Keratinocyte (primary cell): ENCODE measurements around the gene CUX1. TPM values are rescaled to one million over a fixed set of nuclear protein-coding genes. Genes with fewer than 3 reads are reported as not detected.

Experiments
- DNase-seq: peaks from one replicate; pipeline ENCODE4 v3.0.0-alpha.2; 2011; ENCODE audit warnings: low read depth, missing footprints, low spot score
- FAIRE-seq: peaks from 2 replicates; lab custom pipeline; 2011; peaks lifted over from hg19 to GRCh38; lab: Jason Lieb, UNC
- H2AFZ ChIP-seq: 2 replicates; pipeline ENCODE4 v1.6.0; 2012; ENCODE audit warnings: low read length, control low read depth, inconsistent platforms; ENCODE audit not compliant: control insufficient read depth
- H3K27ac ChIP-seq: 2 replicates; pipeline ENCODE4 v1.5.1; 2011; ENCODE audit warnings: low read length; ENCODE audit not compliant: control insufficient read depth, insufficient read depth
- H3K27me3 ChIP-seq: 3 replicates; pipeline ENCODE4 v1.6.0; 2011; ENCODE audit warnings: low read length; ENCODE audit not compliant: control insufficient read depth, insufficient read depth; ENCODE audit errors: extremely low read depth
- H3K36me3 ChIP-seq, 2 experiments: 2 replicates in 1 of 2; 3 replicates in 1 of 2; pipeline ENCODE4 v1.5.1; 2011; ENCODE audit warnings: low read length in 2 of 2, mild to moderate bottlenecking in 1 of 2; ENCODE audit not compliant: control insufficient read depth in 2 of 2, insufficient read depth in 2 of 2; ENCODE audit errors: extremely low read depth in 1 of 2
- H3K4me1 ChIP-seq: 3 replicates; pipeline ENCODE4 v1.5.1; 2011; ENCODE audit warnings: low read length; ENCODE audit not compliant: control insufficient read depth, insufficient read depth; ENCODE audit errors: extremely low read depth
- H3K4me2 ChIP-seq: 3 replicates; pipeline ENCODE4 v1.6.0; 2011; ENCODE audit warnings: low read depth, low read length; ENCODE audit not compliant: control insufficient read depth, insufficient read depth; ENCODE audit errors: extremely low read depth
- H3K4me3 ChIP-seq, 3 experiments: fragments of 200-600 bp in 1 of 3; sonication (generic) in 1 of 3; 2 replicates in 2 of 3; 3 replicates in 1 of 3; pipeline ENCODE4 v1.5.1; 2011 to 2016; ENCODE audit warnings: low read length in 3 of 3, mild to moderate bottlenecking in 3 of 3, control low read depth in 2 of 3, inconsistent platforms in 1 of 3, low read depth in 1 of 3, mixed read lengths in 1 of 3, mixed run types in 1 of 3, moderate library complexity in 1 of 3; ENCODE audit not compliant: control insufficient read depth in 2 of 3, insufficient read depth in 2 of 3; ENCODE audit errors: extremely low read depth in 1 of 3
- H3K79me2 ChIP-seq: 2 replicates; pipeline ENCODE4 v1.6.0; 2012; ENCODE audit warnings: low read length; ENCODE audit not compliant: control insufficient read depth, insufficient read depth
- H3K9ac ChIP-seq: 3 replicates; pipeline ENCODE4 v1.6.0; 2011; ENCODE audit warnings: low read length; ENCODE audit not compliant: control insufficient read depth, insufficient read depth; ENCODE audit errors: extremely low read depth
- H3K9me1 ChIP-seq: 3 replicates; pipeline ENCODE4 v1.6.0; 2011; ENCODE audit warnings: low read length; ENCODE audit not compliant: control insufficient read depth, insufficient read depth; ENCODE audit errors: extremely low read depth
- H3K9me3 ChIP-seq: 2 replicates; pipeline ENCODE4 v1.5.1; 2012; ENCODE audit warnings: low read depth, low read length; ENCODE audit not compliant: control insufficient read depth
- H4K20me1 ChIP-seq: 3 replicates; pipeline ENCODE4 v1.6.0; 2011; ENCODE audit warnings: low read length; ENCODE audit not compliant: control insufficient read depth, insufficient read depth; ENCODE audit errors: extremely low read depth
- EZH2 ChIP-seq: IDR thresholded peaks from one replicate; pipeline ENCODE4 v1.6.1; 2012; ENCODE audit warnings: inconsistent platforms, mild to moderate bottlenecking, low read length, moderate library complexity
- dilution Hi-C: fragments of 300-500 bp; cut with MboI; formaldehyde crosslinking; loops from one replicate; pipeline ENCODE4 v1.7.0; 2020; ENCODE audit warnings: low sequenced_read_pairs; ENCODE audit not compliant: extremely low pct_ligation_motif_present
- polyA plus RNA-seq, 5 experiments: library from polyadenylated mRNA; depleted of rRNA in 3 of 5; stranded (reverse) in 3 of 5; stranded (forward) in 1 of 5; unstranded in 1 of 5; fragments of >200 nt; gene quantifications; 1 replicate in 1 of 5; 2 replicates in 3 of 5; 3 replicates in 1 of 5; pipeline versions ENCODE4 v1.2.1 to v1.2.3, GENCODE V29; 2011 to 2012; ENCODE audit warnings: missing spikeins in 2 of 5, low read depth in 1 of 5, low replicate concordance in 1 of 5
- TF ChIP-seq, protein P1 (sequence below), 3 experiments: IDR thresholded peaks in 1 of 3; conservative IDR thresholded peaks in 1 of 3; optimal IDR thresholded peaks in 1 of 3; 2 replicates in 2 of 3; 3 replicates in 1 of 3; pipeline versions ENCODE3 to v1.5.1; 2011; ENCODE audit warnings: low read length in 3 of 3, mild to moderate bottlenecking in 3 of 3, moderate library complexity in 2 of 3, control low read depth in 1 of 3, inconsistent platforms in 1 of 3; ENCODE audit not compliant: insufficient read depth in 2 of 3; ENCODE audit errors: extremely low read depth in 1 of 3

CUX1 gene
- polyA plus RNA-seq, 1 donor (not counting 4 experiments of a cell fraction or from before 2014, with no cell fraction given): 18.3 TPM

DNA sequence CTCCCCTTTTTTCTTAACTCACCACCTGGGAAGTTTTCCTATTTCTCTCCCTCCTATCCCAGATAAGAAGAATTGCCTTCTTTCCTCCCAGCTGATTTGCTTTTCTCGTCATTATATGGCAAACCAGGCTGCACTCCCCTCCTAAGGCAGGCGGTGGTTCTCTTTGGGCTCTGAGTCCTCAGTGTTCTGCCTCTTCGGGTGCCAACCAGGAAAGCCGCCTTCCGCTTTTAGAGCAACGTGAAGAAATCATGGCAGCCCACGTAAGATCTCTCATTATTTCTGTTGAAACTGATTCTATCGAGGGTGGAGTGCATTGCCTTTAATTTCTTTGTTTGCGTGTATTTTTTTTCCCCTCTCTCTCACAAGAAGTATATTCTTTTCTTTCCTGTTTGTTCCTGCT is 141.9 kb downstream of the CUX1 start:
- Histone ChIP-seq H3K79me2 (peaks cover 1% of the 10 kb centered on the region), H3K9me3 (no peaks in the 10 kb centered on the region), H3K9ac (no peak overlapping the region), H3K27ac (no peak overlapping the region), H3K36me3 (peaks cover 0 to 2% of the 10 kb centered on the region in 2 experiments), H4K20me1 (peaks cover 3% of the 10 kb centered on the region), H3K9me1 (no peaks in the 10 kb centered on the region), H2AFZ (no peak overlapping the region), H3K4me2 (no peak overlapping the region), H3K27me3 (no peaks in the 10 kb centered on the region), H3K4me3 (no peak overlapping the region), H3K4me1 (no peaks in the 10 kb centered on the region)
- dilution Hi-C loops: no loop called here
- TF ChIP-seq, protein P1, sequence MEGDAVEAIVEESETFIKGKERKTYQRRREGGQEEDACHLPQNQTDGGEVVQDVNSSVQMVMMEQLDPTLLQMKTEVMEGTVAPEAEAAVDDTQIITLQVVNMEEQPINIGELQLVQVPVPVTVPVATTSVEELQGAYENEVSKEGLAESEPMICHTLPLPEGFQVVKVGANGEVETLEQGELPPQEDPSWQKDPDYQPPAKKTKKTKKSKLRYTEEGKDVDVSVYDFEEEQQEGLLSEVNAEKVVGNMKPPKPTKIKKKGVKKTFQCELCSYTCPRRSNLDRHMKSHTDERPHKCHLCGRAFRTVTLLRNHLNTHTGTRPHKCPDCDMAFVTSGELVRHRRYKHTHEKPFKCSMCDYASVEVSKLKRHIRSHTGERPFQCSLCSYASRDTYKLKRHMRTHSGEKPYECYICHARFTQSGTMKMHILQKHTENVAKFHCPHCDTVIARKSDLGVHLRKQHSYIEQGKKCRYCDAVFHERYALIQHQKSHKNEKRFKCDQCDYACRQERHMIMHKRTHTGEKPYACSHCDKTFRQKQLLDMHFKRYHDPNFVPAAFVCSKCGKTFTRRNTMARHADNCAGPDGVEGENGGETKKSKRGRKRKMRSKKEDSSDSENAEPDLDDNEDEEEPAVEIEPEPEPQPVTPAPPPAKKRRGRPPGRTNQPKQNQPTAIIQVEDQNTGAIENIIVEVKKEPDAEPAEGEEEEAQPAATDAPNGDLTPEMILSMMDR (optimal IDR thresholded peaks at IDR 0.05 in 1 of 3, IDR thresholded peaks at IDR 0.05 in 1 of 3, conservative IDR thresholded peaks at IDR 0.05 in 1 of 3; ENCODE audit: extremely low read depth in 1 of 3, insufficient read depth in 2 of 3, low read length in 3 of 3): no peak
- TF ChIP-seq EZH2: no peak
- DNase-seq: no peak
- FAIRE-seq: no peak

- no peaks in the 10 kb centered on the region for H3K9me3 ChIP-seq
- H3K4me3 ChIP-seq: no peak overlapping the region
- no peak for DNase-seq
- no peak overlapping the region for H2AFZ ChIP-seq
- H3K4me2 ChIP-seq: no peak overlapping the region
- no peaks in the 10 kb centered on the region for H3K79me2 ChIP-seq
- dilution Hi-C loops: no loop called here
- H3K4me1 ChIP-seq: no peaks in the 10 kb centered on the region
- H3K27ac ChIP-seq: no peak overlapping the region
- no peak overlapping the region for H3K9ac ChIP-seq
- TF ChIP-seq EZH2: no peak
- TF ChIP-seq, protein P1 (optimal IDR thresholded peaks at IDR 0.05 in 1 of 3, IDR thresholded peaks at IDR 0.05 in 1 of 3, conservative IDR thresholded peaks at IDR 0.05 in 1 of 3; ENCODE audit: extremely low read depth in 1 of 3, insufficient read depth in 2 of 3, low read length in 3 of 3): no peak
- FAIRE-seq: no peak
- no peaks in the 10 kb centered on the region for H3K9me1 ChIP-seq
- no peaks in the 10 kb centered on the region for H3K27me3 ChIP-seq
- peaks cover 3% of the 10 kb centered on the region for H4K20me1 ChIP-seq
- peaks cover 0 to 2% of the 10 kb centered on the region in 2 experiments for H3K36me3 ChIP-seq
Measured at GRCh38 chr7:101959829-101960228, 142.4 kb downstream of the CUX1 start.
